Activated CD8-positive, alpha-beta T cell treated with anti-CD3 and anti-CD28 coated beads, Interleukin-2, amount 10 ng/mL, durations not matched to agents 7 days and 5 days (primary cell): Measurements from ENCODE around the gene HRH3. TPM values are rescaled to one million over a fixed set of nuclear protein-coding genes. Genes with fewer than 3 reads are reported as not detected.

Experiments
- ATAC-seq: fragments of 150-1000 bp; cut with Tn5 transposase; one replicate; pipeline ENCODE4 v1.10.0; 2021; ENCODE audit warnings: moderate library complexity
- CTCF ChIA-PET: fragments of 350-600 bp; sonication (Branson Sonifier 250); formaldehyde crosslinking; loops from one replicate; lab custom pipeline; 2021; ENCODE audit warnings: antibody characterized with exemption; lab: Charles Lee
- POLR2A ChIA-PET: fragments of 350-600 bp; sonication (Branson Sonifier 250); formaldehyde crosslinking; loops from one replicate; lab custom pipeline; 2021; ENCODE audit warnings: antibody characterized with exemption; lab: Charles Lee
- DNase-seq: peaks from one replicate; pipeline ENCODE4 v3.0.0-alpha.2; 2020
- H3K27ac Mint-ChIP-seq: one replicate; pipeline ENCODE4 v1.8.0; 2021; ENCODE audit warnings: mild to moderate bottlenecking, mixed read lengths
- H3K27me3 Mint-ChIP-seq: one replicate; pipeline ENCODE4 v1.8.0; 2021; ENCODE audit warnings: low read depth, mixed read lengths
- H3K36me3 Mint-ChIP-seq: one replicate; pipeline ENCODE4 v1.8.0; 2021; ENCODE audit warnings: low read depth, mixed read lengths
- H3K4me1 Mint-ChIP-seq: one replicate; pipeline ENCODE4 v1.8.0; 2021; ENCODE audit warnings: low read depth, mixed read lengths
- H3K4me3 Mint-ChIP-seq: one replicate; pipeline ENCODE4 v1.8.0; 2021; ENCODE audit warnings: mild to moderate bottlenecking, mixed read lengths
- H3K9me3 Mint-ChIP-seq: one replicate; pipeline ENCODE4 v1.8.0; 2022; ENCODE audit warnings: mixed read lengths; ENCODE audit not compliant: insufficient read depth
- total RNA-seq, 2 experiments: library from RNA; stranded (reverse); gene quantifications; one replicate each; pipeline ENCODE4 v1.2.3, GENCODE V29; 2021

HRH3 gene
- total RNA-seq, 2 experiments from 2014 or later, result not detected

DNA sequence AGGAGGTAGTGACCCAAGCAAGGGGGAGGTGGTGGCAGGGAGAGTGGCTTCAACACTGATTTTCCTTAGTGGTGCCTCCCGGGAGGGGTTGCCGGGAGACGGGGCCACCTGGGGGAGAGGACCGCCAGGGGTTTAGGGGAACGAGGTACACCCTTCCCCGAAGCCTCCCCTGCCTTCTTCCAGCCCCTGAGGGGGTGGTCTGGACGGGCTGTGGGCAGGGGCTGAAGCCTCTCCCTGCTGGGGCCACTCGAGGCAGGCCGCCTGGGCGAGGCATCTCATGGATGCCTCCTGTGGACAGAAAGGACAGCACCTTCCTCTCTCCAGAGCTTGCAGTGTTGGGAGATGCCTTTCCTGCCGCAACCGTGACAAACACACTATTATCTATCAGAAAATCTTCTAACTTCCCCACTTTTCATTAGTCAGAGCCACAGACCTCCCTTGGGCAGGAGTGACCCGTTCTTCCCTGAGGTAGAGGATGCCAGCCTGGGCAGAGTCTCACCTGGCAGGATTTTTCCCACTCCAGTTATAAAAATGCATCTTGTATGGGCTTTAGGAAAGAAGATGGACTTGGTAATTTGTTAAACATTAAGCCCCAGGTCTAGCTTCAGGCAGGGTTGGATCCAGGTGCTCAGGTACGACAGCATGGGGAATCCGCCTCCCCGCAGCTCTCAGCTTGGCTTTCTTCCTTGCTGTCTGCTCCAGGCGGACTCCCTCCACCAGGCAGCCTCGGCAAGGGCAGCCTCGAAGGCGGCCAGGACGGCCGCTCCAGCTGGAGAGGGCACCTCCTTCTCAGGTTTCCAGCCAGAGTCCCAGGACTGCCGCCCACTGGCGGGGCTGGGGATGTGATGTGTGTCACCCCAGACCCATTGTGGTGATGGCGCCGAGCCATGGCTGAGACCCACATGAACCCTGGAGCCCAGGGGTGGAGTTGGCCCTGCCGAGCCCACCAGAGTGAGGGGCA lies 11.0 kb downstream of the HRH3 start:
- ATAC-seq (no peak), DNase-seq (no peak)
- CTCF ChIA-PET, result no interaction called here
- Mint-ChIP-seq H3K4me1 (no peaks in the 10 kb centered on the region), H3K4me3 (no peak overlapping the region), H3K27me3 (no peaks in the 10 kb centered on the region), H3K36me3 (no peaks in the 10 kb centered on the region), H3K9me3 (no peaks in the 10 kb centered on the region), H3K27ac (no peak overlapping the region)
- POLR2A ChIA-PET, result no interaction called here

DNA sequence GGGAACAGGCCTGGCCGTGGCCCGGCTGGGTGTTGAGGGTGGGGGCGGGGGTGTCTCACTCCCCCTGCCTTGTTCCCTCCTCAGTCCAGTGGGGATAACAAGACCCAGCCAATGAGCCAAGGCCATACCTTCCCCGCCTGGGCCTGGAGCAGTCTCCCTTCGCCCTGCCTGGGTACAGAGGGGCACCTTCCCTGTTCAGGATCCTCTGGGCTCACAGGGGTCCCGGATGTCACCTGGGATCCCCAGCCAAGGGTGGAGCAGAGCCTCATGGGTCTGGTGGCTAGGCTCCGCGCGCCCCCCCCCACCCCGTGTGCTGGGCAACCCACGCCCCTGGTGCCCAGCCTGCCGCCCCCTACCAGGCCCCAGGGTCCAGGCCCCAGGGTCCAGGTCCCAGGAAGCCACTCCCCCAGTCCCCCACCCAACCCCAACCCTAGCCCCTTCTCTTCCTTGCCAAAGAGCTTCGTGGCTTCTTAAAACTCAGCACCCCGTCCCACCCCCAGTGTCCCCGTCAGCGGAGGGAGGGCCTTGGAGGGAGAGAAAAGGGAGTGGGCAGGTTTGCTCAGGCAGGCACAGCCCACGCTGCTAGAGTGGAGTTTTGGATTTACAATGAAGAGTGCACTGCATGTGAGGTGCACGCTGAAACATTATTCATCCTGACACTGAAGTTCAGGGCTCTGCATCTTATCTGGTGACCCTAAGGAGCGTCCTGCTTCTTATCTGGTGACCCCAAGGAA lies 11.8 kb downstream of the HRH3 start:
- Mint-ChIP-seq H3K36me3 (peaks cover 3% of the 10 kb centered on the region), H3K9me3 (no peaks in the 10 kb centered on the region), H3K4me1 (no peaks in the 10 kb centered on the region), H3K27ac (no peak overlapping the region), H3K27me3 (no peaks in the 10 kb centered on the region), H3K4me3 (no peak overlapping the region)
- DNase-seq, result no peak
- no peak for ATAC-seq
- POLR2A ChIA-PET, result no interaction called here
- CTCF ChIA-PET, result no interaction called here

DNA sequence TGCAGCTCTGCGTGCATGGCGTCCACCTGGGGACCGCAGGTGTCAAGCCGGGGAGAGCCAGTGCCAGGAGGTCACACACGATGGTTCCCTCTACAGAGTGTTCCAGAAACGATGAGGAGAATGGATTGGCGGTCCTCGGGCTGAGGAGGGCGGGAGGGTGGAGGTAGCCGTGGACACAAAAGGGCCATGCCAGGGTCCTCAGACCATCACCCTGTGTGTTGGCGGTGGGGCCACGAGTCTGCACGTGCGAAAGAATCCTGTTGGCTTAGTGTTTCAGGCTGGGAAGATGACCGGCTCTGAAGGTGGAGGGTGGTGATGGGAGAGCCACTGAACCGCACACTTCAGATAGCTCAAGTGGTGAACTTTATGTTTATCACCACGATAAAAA lies 13.7 kb downstream of the HRH3 start:
- ATAC-seq (no peak), DNase-seq (no peak)
- CTCF ChIA-PET, result interaction anchor here (0.6 kb wide), 1 partner anchor 289 kb away, joined by 3 read pairs; no protein-coding TSS in a partner anchor
- H3K4me3 Mint-ChIP-seq, result no peak overlapping the region
- POLR2A ChIA-PET, result no interaction called here
- no peak overlapping the region for H3K27ac Mint-ChIP-seq
- no peaks in the 10 kb centered on the region for H3K4me1 Mint-ChIP-seq
- no peaks in the 10 kb centered on the region for H3K27me3 Mint-ChIP-seq
- H3K9me3 Mint-ChIP-seq, result no peaks in the 10 kb centered on the region
- H3K36me3 Mint-ChIP-seq, result peaks cover 8% of the 10 kb centered on the region

DNA sequence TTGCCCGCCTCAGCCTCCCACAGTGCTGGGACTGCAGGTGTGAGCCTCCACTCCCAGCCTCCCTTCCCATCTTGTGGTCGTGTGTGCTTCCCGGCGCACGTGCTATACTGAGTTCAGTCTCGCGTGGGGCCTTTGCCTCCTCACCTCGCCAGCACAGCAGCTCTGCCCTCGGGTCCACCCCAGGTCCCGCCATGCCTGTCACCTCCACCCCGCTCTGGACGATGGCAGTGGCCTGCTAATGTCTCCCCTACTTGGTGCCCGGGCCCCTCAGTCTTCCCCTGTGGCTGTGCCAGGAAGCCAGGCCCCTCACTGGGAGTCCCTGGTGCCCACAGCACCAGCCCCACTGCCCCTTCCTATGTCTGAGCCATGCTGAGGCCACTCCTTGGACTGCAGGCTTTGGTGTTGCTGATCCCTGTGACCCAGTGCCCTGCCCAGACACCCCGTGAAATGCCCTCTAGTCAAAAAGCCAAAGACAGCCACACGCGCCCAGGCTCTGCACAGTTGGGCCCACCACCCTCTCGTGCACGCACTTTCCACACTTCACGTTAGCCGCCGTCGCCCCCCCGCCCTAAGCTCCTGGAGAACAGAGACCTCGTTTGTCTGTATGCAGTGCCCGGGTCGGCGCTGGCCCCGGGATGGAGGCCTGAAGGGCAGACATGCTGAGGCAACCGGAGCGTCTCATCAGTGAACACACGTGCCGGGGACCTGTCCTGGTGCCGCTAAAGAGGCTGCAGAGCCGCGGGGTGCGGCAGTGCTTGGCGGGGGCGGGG lies 14.3 kb downstream of the HRH3 start:
- Mint-ChIP-seq H3K36me3 (peaks cover 10% of the 10 kb centered on the region), H3K27me3 (no peaks in the 10 kb centered on the region), H3K9me3 (no peaks in the 10 kb centered on the region), H3K4me3 (no peak overlapping the region), H3K27ac (no peak overlapping the region), H3K4me1 (no peaks in the 10 kb centered on the region)
- DNase-seq (no peak), ATAC-seq (no peak)
- CTCF ChIA-PET, result no interaction called here
- POLR2A ChIA-PET, result no interaction called here

DNA sequence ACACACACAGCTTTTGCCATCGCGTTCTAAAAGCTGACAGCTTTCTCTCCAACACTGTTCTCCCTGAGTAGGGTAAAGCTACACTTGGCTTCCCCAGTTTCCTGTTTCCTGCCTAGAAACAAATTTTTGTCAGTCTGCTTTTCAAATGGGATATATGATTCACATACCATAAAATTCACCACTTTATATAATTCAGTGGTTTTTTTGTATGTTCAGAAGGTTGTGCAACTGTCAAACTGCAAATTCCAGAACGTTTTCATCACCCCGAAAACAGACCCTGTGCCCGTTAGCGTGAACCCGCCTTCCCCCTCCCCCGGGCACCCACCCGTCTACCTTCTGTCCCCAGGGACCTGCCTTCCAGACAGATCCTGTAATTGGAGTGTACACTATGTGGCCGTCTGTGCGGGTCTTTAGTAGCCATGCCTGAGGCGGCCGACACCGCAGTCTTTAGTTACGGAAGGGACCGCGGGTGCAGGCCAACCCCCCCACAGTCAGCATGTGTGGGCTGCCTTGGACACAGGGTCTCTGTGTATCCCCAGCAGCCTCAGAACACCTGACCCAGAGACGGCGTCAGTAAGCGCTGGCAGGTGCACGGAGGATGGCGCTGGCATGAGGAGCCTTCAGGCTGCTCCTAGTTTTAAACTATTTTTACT lies 16.6 kb downstream of the HRH3 start:
- Mint-ChIP-seq H3K9me3 (no peaks in the 10 kb centered on the region), H3K36me3 (peaks cover 29% of the 10 kb centered on the region), H3K4me1 (no peaks in the 10 kb centered on the region), H3K4me3 (no peak overlapping the region), H3K27me3 (no peaks in the 10 kb centered on the region), H3K27ac (no peak overlapping the region)
- CTCF ChIA-PET, result no interaction called here
- no peak for ATAC-seq
- DNase-seq, result no peak
- POLR2A ChIA-PET, result no interaction called here

DNA sequence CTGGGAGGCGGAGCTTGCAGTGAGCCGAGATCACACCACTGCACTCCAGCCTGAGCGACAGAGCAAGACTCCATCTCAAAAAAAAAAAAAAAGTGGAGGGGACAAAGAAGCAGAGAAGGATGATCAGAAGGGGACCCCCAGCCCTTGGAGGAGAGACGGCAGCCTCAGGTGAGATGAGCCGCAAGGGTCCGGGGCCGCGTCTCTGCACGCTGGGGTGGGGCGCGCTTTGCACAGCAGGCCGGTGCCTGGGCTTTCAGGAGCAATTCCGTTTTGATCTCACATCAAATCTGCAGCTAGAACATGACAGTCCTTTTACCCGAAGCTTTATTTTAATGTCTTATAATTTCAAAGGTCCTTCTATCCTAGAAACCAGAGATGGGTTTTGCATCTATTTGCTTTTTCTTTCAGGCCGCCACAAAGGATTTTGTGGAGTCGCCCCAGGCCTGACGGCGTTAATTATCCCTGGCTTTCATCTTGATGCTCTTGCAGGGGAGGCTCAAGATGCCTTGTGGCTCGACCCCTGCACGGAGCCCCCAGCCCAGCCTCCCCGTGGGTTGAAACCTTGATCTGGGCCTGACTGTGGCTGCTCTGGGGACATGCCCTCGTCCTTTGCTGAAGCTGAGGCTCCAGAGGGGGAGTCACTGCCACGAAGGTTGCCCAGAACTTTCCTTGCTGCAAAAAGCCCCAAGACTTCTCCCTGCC lies 17.3 kb downstream of the HRH3 start:
- peaks cover 32% of the 10 kb centered on the region for H3K36me3 Mint-ChIP-seq
- no peaks in the 10 kb centered on the region for H3K4me1 Mint-ChIP-seq
- ChIA-PET CTCF (no interaction called here), POLR2A (no interaction called here)
- DNase-seq (no peak), ATAC-seq (no peak)
- H3K27ac Mint-ChIP-seq, result no peak overlapping the region
- no peak overlapping the region for H3K4me3 Mint-ChIP-seq
- no peaks in the 10 kb centered on the region for H3K9me3 Mint-ChIP-seq
- H3K27me3 Mint-ChIP-seq, result no peaks in the 10 kb centered on the region

DNA sequence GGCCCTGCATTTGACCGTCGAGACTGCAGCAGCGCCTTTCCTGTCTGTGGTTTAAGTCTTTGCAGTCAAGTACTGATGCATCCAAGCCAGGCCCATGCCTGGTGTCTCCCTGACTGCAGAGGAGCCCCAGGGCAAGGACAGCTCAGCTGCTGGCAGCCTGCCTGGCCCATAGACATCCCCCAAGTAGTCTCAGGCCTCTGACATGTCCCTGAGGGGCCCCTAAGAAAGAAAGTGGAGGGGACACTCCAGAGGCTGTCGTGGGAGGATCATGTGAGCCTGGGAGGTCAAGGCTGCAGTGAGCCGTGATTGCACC lies 18.0 kb downstream of the HRH3 start:
- no peaks in the 10 kb centered on the region for H3K9me3 Mint-ChIP-seq
- no peak for DNase-seq
- H3K27me3 Mint-ChIP-seq, result no peaks in the 10 kb centered on the region
- ChIA-PET POLR2A (no interaction called here), CTCF (no interaction called here)
- peaks cover 32% of the 10 kb centered on the region for H3K36me3 Mint-ChIP-seq
- H3K4me1 Mint-ChIP-seq, result no peaks in the 10 kb centered on the region
- no peak for ATAC-seq
- no peak overlapping the region for H3K4me3 Mint-ChIP-seq
- no peak overlapping the region for H3K27ac Mint-ChIP-seq

DNA sequence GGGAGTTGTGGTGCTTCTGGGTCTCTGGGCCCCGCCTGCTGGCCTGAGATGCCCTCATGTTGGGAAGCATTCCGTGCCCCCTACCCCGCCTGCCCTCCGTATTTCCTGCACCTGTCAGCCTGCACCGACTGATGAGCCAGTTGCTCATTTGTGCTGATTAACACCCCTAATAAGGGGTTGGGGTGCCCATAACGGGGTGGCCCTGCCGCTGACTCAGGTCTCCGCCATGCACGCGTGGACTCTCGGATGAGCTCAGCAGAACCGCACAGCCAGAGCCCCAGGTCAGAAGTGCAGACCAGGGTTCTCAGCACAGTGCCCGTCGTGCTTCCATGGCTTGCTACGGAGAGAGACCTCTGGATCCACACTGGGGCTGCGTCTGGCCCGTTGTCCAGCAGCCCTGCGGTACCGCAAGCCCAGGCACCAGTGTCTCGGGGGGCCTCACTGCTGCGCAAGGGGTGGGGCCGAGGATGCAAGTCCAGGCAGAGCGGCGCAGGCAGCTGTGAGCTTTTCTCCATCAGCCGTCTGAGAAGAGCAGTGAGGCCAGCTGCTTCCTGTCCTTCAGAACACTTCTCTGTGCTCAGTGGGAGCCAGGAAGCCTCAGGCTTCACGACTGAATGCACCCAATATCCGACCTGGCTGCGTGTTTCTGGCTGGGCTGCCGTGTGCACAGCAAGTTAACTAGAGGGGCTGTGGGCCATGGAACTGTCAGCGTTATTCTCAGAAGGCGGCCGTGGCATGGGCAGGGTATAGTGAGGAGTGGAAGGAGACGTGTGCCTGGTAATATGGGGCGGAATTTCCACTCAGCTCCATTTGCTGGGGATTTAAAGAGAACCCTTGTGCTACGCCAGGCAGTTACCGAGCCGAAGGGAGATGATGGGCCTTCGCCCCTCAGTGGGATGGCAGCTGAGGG lies 18.6 kb downstream of the HRH3 start:
- no peaks in the 10 kb centered on the region for H3K9me3 Mint-ChIP-seq
- no peak for ATAC-seq
- peaks cover 32% of the 10 kb centered on the region for H3K36me3 Mint-ChIP-seq
- H3K4me3 Mint-ChIP-seq, result no peak overlapping the region
- no peaks in the 10 kb centered on the region for H3K4me1 Mint-ChIP-seq
- H3K27me3 Mint-ChIP-seq, result no peaks in the 10 kb centered on the region
- no peak for DNase-seq
- H3K27ac Mint-ChIP-seq, result no peak overlapping the region
- ChIA-PET CTCF (interaction anchor here (0.6 kb wide), 1 partner anchor 50 kb away, joined by 3 read pairs; no protein-coding TSS in a partner anchor), POLR2A (no interaction called here)

DNA sequence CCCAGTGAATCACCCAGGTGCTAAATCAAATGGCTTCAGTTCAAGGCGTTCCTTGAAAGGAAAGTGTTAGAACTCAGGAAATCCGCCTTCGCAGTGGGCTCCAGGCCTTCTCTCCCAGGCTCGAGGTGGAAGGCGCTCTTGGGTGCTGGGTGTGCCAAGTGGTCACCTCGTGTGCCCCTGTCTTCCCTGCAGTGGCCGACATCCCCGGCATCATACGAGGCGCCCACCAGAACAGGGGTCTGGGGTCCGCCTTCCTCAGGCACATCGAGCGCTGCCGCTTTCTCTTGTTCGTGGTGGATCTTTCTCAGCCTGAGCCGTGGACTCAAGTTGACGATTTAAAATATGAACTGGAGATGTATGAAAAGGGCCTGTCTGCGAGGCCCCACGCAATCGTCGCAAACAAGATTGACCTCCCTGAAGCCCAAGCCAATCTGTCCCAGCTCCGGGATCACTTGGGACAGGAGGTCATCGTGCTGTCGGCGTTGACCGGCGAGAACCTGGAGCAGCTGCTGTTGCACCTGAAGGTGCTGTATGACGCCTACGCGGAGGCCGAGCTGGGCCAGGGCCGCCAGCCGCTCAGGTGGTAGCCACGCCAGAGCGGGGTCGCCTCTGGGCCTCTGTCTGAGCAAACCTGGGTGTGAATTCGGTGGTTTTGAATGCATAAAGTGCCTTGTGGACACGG lies 19.4 kb downstream of the HRH3 start:
- POLR2A ChIA-PET, result no interaction called here
- H3K9me3 Mint-ChIP-seq, result no peaks in the 10 kb centered on the region
- no peak overlapping the region for H3K4me3 Mint-ChIP-seq
- no peaks in the 10 kb centered on the region for H3K27me3 Mint-ChIP-seq
- CTCF ChIA-PET, result interaction anchor here (0.6 kb wide), 1 partner anchor 50 kb away, joined by 3 read pairs; no protein-coding TSS in a partner anchor
- no peak overlapping the region for H3K27ac Mint-ChIP-seq
- H3K4me1 Mint-ChIP-seq, result peaks cover under 1% of the 10 kb centered on the region
- DNase-seq (no peak), ATAC-seq (no peak)
- peaks cover 34% of the 10 kb centered on the region for H3K36me3 Mint-ChIP-seq

DNA sequence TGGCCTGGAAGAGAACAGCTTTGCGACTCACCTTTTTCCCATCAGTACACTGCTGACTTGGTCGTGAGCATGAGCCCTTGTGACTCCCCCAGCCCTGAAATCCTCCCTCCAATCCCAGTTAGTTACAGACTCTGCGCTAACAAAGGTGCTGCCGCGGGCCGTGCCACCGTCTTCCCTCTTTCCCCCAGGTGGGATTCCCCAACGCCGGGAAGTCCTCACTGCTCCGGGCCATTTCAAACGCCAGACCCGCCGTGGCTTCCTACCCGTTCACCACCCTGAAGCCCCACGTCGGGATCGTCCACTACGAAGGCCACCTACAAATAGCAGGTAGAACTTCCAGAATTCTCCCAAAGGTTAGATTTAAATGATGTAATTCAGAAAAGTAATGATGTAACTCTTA lies 21.1 kb downstream of the HRH3 start:
- ChIA-PET CTCF (no interaction called here), POLR2A (interaction anchor here (1.0 kb wide), 1 partner anchor 16 kb away, joined by 3 read pairs; the partner anchor contains the start of gene MTG2)
- Mint-ChIP-seq H3K4me1 (peaks cover 14% of the 10 kb centered on the region), H3K27me3 (no peaks in the 10 kb centered on the region), H3K4me3 (no peak overlapping the region), H3K27ac (no peak overlapping the region), H3K36me3 (peaks cover 41% of the 10 kb centered on the region), H3K9me3 (no peaks in the 10 kb centered on the region)
- no peak for ATAC-seq
- no peak for DNase-seq
